ENCODE measurements around the gene P2RY13.

P2RY13 gene

DNA sequence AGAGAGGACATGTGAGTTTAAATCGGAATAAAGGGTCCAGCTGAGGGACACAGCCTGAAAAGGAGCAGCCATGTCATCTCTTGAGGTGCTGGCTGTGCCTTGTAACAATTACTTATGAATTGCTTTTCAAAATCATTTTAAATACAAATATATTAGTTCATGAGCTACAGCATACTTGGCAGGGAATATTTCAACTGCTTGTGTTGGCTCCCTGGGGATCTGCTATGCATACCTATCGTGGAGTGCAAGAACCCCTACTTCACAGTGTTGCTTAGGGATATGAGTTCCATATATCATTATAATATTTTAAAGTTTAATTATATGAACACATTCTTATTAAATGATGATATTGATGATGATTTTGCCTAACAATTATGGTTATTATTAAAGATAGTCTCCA lies 31.9 kb downstream of the P2RY13 start:
- no peak for ATAC-seq
- TF ChIP-seq ISL1 (CRISPR knock-in tag; IDR thresholded peaks at IDR 0.05) (no peak), TCF4 (CRISPR knock-in tag; IDR thresholded peaks at IDR 0.05; ENCODE audit: borderline replicate concordance) (no peak), ESRRG (CRISPR knock-in tag; IDR thresholded peaks at IDR 0.05) (no peak), CSDC2 (CRISPR knock-in tag; IDR thresholded peaks at IDR 0.05) (no peak), SNAI2 (CRISPR knock-in tag; IDR thresholded peaks at IDR 0.05) (no peak), ARNTL (CRISPR knock-in tag; IDR thresholded peaks at IDR 0.05; ENCODE audit: borderline replicate concordance, low read depth) (no peak), ZNF8 (CRISPR knock-in tag; IDR thresholded peaks at IDR 0.05) (no peak), ZFP30 (CRISPR knock-in tag; IDR thresholded peaks at IDR 0.05) (no peak), GLIS3 (CRISPR knock-in tag; IDR thresholded peaks at IDR 0.05) (no peak), TOX (CRISPR knock-in tag; IDR thresholded peaks at IDR 0.05; ENCODE audit: borderline replicate concordance) (no peak), OSR1 (CRISPR knock-in tag; IDR thresholded peaks at IDR 0.05) (no peak), ZFP3 (CRISPR knock-in tag; IDR thresholded peaks at IDR 0.05) (no peak), BACH2 (CRISPR knock-in tag; IDR thresholded peaks at IDR 0.05; ENCODE audit: borderline replicate concordance) (no peak)
- TF ChIP-seq, protein P1, sequence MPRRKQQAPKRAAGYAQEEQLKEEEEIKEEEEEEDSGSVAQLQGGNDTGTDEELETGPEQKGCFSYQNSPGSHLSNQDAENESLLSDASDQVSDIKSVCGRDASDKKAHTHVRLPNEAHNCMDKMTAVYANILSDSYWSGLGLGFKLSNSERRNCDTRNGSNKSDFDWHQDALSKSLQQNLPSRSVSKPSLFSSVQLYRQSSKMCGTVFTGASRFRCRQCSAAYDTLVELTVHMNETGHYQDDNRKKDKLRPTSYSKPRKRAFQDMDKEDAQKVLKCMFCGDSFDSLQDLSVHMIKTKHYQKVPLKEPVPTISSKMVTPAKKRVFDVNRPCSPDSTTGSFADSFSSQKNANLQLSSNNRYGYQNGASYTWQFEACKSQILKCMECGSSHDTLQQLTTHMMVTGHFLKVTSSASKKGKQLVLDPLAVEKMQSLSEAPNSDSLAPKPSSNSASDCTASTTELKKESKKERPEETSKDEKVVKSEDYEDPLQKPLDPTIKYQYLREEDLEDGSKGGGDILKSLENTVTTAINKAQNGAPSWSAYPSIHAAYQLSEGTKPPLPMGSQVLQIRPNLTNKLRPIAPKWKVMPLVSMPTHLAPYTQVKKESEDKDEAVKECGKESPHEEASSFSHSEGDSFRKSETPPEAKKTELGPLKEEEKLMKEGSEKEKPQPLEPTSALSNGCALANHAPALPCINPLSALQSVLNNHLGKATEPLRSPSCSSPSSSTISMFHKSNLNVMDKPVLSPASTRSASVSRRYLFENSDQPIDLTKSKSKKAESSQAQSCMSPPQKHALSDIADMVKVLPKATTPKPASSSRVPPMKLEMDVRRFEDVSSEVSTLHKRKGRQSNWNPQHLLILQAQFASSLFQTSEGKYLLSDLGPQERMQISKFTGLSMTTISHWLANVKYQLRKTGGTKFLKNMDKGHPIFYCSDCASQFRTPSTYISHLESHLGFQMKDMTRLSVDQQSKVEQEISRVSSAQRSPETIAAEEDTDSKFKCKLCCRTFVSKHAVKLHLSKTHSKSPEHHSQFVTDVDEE (CRISPR knock-in tag; IDR thresholded peaks at IDR 0.05), result no peak
- TF ChIP-seq, protein P2, sequence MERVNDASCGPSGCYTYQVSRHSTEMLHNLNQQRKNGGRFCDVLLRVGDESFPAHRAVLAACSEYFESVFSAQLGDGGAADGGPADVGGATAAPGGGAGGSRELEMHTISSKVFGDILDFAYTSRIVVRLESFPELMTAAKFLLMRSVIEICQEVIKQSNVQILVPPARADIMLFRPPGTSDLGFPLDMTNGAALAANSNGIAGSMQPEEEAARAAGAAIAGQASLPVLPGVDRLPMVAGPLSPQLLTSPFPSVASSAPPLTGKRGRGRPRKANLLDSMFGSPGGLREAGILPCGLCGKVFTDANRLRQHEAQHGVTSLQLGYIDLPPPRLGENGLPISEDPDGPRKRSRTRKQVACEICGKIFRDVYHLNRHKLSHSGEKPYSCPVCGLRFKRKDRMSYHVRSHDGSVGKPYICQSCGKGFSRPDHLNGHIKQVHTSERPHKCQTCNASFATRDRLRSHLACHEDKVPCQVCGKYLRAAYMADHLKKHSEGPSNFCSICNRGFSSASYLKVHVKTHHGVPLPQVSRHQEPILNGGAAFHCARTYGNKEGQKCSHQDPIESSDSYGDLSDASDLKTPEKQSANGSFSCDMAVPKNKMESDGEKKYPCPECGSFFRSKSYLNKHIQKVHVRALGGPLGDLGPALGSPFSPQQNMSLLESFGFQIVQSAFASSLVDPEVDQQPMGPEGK (CRISPR knock-in tag; IDR thresholded peaks at IDR 0.05; ENCODE audit: borderline replicate concordance), result no peak
- TF ChIP-seq, protein P3, sequence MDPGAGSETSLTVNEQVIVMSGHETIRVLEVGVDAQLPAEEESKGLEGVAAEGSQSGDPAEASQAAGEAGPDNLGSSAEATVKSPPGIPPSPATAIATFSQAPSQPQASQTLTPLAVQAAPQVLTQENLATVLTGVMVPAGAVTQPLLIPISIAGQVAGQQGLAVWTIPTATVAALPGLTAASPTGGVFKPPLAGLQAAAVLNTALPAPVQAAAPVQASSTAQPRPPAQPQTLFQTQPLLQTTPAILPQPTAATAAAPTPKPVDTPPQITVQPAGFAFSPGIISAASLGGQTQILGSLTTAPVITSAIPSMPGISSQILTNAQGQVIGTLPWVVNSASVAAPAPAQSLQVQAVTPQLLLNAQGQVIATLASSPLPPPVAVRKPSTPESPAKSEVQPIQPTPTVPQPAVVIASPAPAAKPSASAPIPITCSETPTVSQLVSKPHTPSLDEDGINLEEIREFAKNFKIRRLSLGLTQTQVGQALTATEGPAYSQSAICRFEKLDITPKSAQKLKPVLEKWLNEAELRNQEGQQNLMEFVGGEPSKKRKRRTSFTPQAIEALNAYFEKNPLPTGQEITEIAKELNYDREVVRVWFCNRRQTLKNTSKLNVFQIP (CRISPR knock-in tag; IDR thresholded peaks at IDR 0.05; ENCODE audit: borderline replicate concordance, low read depth), result no peak
- TF ChIP-seq, protein P4, sequence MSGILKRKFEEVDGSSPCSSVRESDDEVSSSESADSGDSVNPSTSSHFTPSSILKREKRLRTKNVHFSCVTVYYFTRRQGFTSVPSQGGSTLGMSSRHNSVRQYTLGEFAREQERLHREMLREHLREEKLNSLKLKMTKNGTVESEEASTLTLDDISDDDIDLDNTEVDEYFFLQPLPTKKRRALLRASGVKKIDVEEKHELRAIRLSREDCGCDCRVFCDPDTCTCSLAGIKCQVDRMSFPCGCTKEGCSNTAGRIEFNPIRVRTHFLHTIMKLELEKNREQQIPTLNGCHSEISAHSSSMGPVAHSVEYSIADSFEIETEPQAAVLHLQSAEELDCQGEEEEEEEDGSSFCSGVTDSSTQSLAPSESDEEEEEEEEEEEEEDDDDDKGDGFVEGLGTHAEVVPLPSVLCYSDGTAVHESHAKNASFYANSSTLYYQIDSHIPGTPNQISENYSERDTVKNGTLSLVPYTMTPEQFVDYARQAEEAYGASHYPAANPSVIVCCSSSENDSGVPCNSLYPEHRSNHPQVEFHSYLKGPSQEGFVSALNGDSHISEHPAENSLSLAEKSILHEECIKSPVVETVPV (CRISPR knock-in tag; IDR thresholded peaks at IDR 0.05), result no peak

DNA sequence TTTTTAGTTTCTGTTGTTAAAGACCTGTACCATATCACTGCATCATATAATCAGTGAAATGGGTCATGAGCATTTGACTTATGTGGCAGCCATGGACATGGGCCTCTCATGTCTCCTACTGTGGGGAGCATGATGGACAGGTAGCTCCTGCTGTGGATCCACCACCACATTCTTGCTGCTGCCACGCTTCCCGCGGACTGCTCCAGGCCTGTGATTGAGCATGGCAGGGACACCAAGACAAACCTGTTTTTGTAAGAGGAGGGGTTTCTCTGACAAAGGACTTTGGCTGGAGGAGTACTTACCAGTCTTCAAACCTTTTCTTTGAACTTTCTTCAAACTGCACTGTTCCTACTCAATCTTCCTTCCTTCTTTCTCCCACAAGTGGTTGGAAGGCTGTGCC lies 33.1 kb downstream of the P2RY13 start:
- TF ChIP-seq PPARA (CRISPR knock-in tag; IDR thresholded peaks at IDR 0.05; ENCODE audit: borderline replicate concordance), result no peak
- TF ChIP-seq, protein P3 (CRISPR knock-in tag; IDR thresholded peaks at IDR 0.05; ENCODE audit: borderline replicate concordance, low read depth), result no peak
- TF ChIP-seq ZFP30 (CRISPR knock-in tag; IDR thresholded peaks at IDR 0.05), result no peak
- TF ChIP-seq ZNF8 (CRISPR knock-in tag; IDR thresholded peaks at IDR 0.05), result no peak
- TF ChIP-seq ZNF565 (CRISPR knock-in tag; conservative IDR thresholded peaks at IDR 0.05; ENCODE audit: low read depth), result no peak
- TF ChIP-seq TCF4 (CRISPR knock-in tag; IDR thresholded peaks at IDR 0.05; ENCODE audit: borderline replicate concordance), result no peak
- TF ChIP-seq CSDC2 (CRISPR knock-in tag; IDR thresholded peaks at IDR 0.05), result no peak
- TF ChIP-seq OSR1 (CRISPR knock-in tag; IDR thresholded peaks at IDR 0.05), result no peak
- no peak for TF ChIP-seq TOX (CRISPR knock-in tag; IDR thresholded peaks at IDR 0.05; ENCODE audit: borderline replicate concordance)
- TF ChIP-seq, protein P4 (CRISPR knock-in tag; IDR thresholded peaks at IDR 0.05), result no peak
- no peak for TF ChIP-seq ZNF70 (CRISPR knock-in tag; IDR thresholded peaks at IDR 0.05)
- TF ChIP-seq, protein P1 (CRISPR knock-in tag; IDR thresholded peaks at IDR 0.05), result no peak
- no peak for ATAC-seq
